WTC11 (cell line): Measurements from ENCODE around the gene SLC7A8. TPM values are rescaled to one million over a fixed set of nuclear protein-coding genes. Genes with fewer than 3 reads are reported as not detected.
A peak's percentile ranks its signal among the peaks of the same experiment; 100 is the strongest.

Source experiments
- ATAC-seq: fragments of 200-7000 bp; cut with Tn5 transposase; 2 replicates; pipeline ENCODE4 v1.10.0; 2021; ENCODE audit warnings: mild to moderate bottlenecking, moderate library complexity
- CTCF ChIA-PET: fragments of 300-600 bp; sonication (Branson Sonifier 250); formaldehyde crosslinking; loops from one replicate; lab custom pipeline; 2021; ENCODE audit warnings: antibody characterized with exemption; lab: Charles Lee
- POLR2A ChIA-PET: fragments of 350-600 bp; sonication (Branson Sonifier 250); formaldehyde crosslinking; loops from one replicate; lab custom pipeline; 2021; ENCODE audit warnings: antibody characterized with exemption; lab: Charles Lee
- DNase-seq: peaks from one replicate; pipeline ENCODE4 v3.0.0; 2021; ENCODE audit warnings: low spot score
- H3K27ac Mint-ChIP-seq: 2 replicates; pipeline ENCODE4 v1.8.0; 2021; ENCODE audit warnings: mixed read lengths
- H3K27me3 Mint-ChIP-seq: 2 replicates; pipeline ENCODE4 v1.8.0; 2021; ENCODE audit warnings: low read depth, mild to moderate bottlenecking, moderate library complexity, mixed read lengths
- H3K36me3 Mint-ChIP-seq: 2 replicates; pipeline ENCODE4 v1.8.0; 2021; ENCODE audit warnings: mixed read lengths
- H3K4me1 Mint-ChIP-seq: 2 replicates; pipeline ENCODE4 v1.8.0; 2022; ENCODE audit warnings: mixed read lengths
- H3K4me3 Mint-ChIP-seq: 2 replicates; pipeline ENCODE4 v1.8.0; 2021; ENCODE audit warnings: mild to moderate bottlenecking, moderate library complexity, mixed read lengths
- H3K9me3 Mint-ChIP-seq: 2 replicates; pipeline ENCODE4 v1.8.0; 2021; ENCODE audit warnings: mixed read lengths
- ATF2 ChIP-seq: sonication (generic); formaldehyde crosslinking; IDR thresholded peaks from 2 replicates; pipeline ENCODE4 v1.8.1; 2022; ENCODE audit warnings: low read depth, missing genetic modification reagents, borderline replicate concordance
- CBFB ChIP-seq: sonication (generic); formaldehyde crosslinking; IDR thresholded peaks from 2 replicates; pipeline ENCODE4 v1.8.1; 2022; ENCODE audit warnings: mild to moderate bottlenecking, low read depth, missing genetic modification reagents
- CREM ChIP-seq: sonication (generic); formaldehyde crosslinking; IDR thresholded peaks from 2 replicates; pipeline ENCODE4 v1.8.1; 2022; ENCODE audit warnings: mild to moderate bottlenecking, missing genetic modification reagents, moderate library complexity
- E2F1 ChIP-seq: sonication (generic); formaldehyde crosslinking; IDR thresholded peaks from 2 replicates; pipeline ENCODE4 v1.8.0; 2022; ENCODE audit warnings: mild to moderate bottlenecking, missing genetic modification reagents
- ERG ChIP-seq: fragments of 250-450 bp; sonication (Bioruptor Pico); IDR thresholded peaks from 2 replicates; pipeline ENCODE4 v1.8.0; 2021; ENCODE audit warnings: mild to moderate bottlenecking
- ESRRA ChIP-seq: sonication (generic); formaldehyde crosslinking; IDR thresholded peaks from 2 replicates; pipeline ENCODE4 v1.8.1; 2022; ENCODE audit warnings: mild to moderate bottlenecking, missing genetic modification reagents, borderline replicate concordance
- FOXK1 ChIP-seq: sonication (generic); formaldehyde crosslinking; IDR thresholded peaks from 2 replicates; pipeline ENCODE4 v1.8.0; 2022; ENCODE audit warnings: mild to moderate bottlenecking, moderate library complexity, missing genetic modification reagents
- NR1H2 ChIP-seq: sonication (generic); formaldehyde crosslinking; IDR thresholded peaks from 2 replicates; pipeline ENCODE4 v1.9.0; 2021; ENCODE audit warnings: mild to moderate bottlenecking, moderate library complexity, missing genetic modification reagents
- NR3C1 ChIP-seq: sonication (generic); formaldehyde crosslinking; conservative IDR thresholded peaks from 2 replicates; pipeline ENCODE4 v1.8.1; 2023; ENCODE audit warnings: low read depth, mild to moderate bottlenecking, missing genetic modification reagents
- PRRX2 ChIP-seq: fragments of 250-450 bp; sonication (Bioruptor Pico); IDR thresholded peaks from 2 replicates; pipeline ENCODE4 v1.8.0; 2021; ENCODE audit warnings: mild to moderate bottlenecking
- SP1 ChIP-seq: sonication (generic); formaldehyde crosslinking; conservative IDR thresholded peaks from 2 replicates; pipeline ENCODE4 v1.8.1; 2022; ENCODE audit warnings: missing genetic modification reagents
- TEAD1 ChIP-seq: sonication (generic); formaldehyde crosslinking; IDR thresholded peaks from 2 replicates; pipeline ENCODE4 v1.8.0; 2022; ENCODE audit warnings: mild to moderate bottlenecking, missing genetic modification reagents
- ZNF396 ChIP-seq: fragments of 250-450 bp; sonication (Bioruptor Pico); IDR thresholded peaks from 2 replicates; pipeline ENCODE4 v1.8.0; 2021; ENCODE audit warnings: mild to moderate bottlenecking, moderate library complexity, borderline replicate concordance
- total RNA-seq: library from RNA; stranded (reverse); gene quantifications from 3 replicates; pipeline ENCODE4 v1.2.3, GENCODE V29; 2021
- TF ChIP-seq, protein P1 (sequence below): fragments of 250-450 bp; sonication (Bioruptor Pico); conservative IDR thresholded peaks from 2 replicates; pipeline ENCODE4 v1.9.0; 2021; ENCODE audit warnings: mild to moderate bottlenecking
- TF ChIP-seq, protein P2 (sequence below): sonication (generic); formaldehyde crosslinking; IDR thresholded peaks from 2 replicates; pipeline ENCODE4 v1.8.1; 2023; ENCODE audit warnings: mild to moderate bottlenecking, missing genetic modification reagents, moderate library complexity
- TF ChIP-seq, protein P3 (sequence below): fragments of 250-450 bp; sonication (Bioruptor Pico); IDR thresholded peaks from 2 replicates; pipeline ENCODE4 v1.9.0; 2021; ENCODE audit warnings: mild to moderate bottlenecking

Gene SLC7A8
- total RNA-seq, 1 experiment from 2014 or later = 207 TPM

DNA sequence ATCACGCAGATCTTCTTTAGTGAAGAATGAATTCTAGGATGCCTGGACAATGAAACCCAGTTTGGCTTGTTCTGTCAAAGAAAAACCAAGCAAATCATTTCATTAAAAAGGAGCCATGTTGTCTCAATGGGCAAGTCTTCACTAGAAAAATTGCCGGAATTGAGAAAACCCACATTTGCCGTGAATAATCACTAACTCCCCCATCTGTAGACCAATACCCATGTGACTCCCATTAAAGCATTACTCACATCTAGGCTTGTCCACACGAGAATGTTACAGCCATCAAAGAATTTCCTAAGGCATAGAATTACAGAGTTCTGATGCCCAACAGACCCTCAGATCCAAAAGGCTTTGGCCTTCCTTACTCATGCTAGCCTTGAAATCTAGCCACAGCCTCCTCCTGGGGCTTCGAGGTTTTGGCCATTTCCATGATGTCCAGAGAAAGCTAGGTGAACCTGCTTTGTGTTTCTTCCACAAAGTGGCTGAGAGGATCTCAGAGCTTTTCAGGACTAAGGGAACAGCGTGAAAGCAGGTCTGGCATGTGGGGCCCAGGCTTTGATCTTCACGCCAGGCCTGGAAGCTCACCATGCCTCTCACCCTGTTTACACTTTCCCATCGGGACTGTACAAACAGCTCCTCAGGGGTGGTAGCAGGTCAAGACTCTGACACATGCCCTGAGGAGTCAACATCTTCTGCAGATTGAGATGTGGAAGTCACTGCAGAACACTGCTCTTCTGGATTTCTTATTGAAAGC lies 12.1 kb downstream of the SLC7A8 start:
- POLR2A ChIA-PET = no interaction called here
- CTCF ChIA-PET = interaction anchor here (0.6 to 22.4 kb wide), 4 partner anchors 50 to 177 kb away, joined by 3 to 372 read pairs (median 4); partner anchors contain the start of genes ACIN1, C14orf119 and CEBPE

GRCh38 chr14:23169622-23170021 lies 13.8 kb downstream of the SLC7A8 start:
- ChIA-PET CTCF (interaction anchor here (1.0 to 22.4 kb wide), 2 partner anchors 14 to 48 kb away, joined by 3 to 372 read pairs; partner anchors contain the start of gene CEBPE), POLR2A (no interaction called here)
- Mint-ChIP-seq H3K9me3 (no peaks in the 10 kb centered on the region), H3K4me1 (peaks cover 28% of the 10 kb centered on the region), H3K36me3 (peaks cover 46% of the 10 kb centered on the region), H3K27ac (peak overlapping the region; percentile 65; the same call in 1 of the 2 replicates), H3K4me3 (no peak overlapping the region), H3K27me3 (no peaks in the 10 kb centered on the region)
- DNase-seq (no peak), ATAC-seq (no peak)
- no peak for TF ChIP-seq ZNF396 (CRISPR knock-in tag)
- TF ChIP-seq NR1H2 (CRISPR knock-in tag) = no peak
- TF ChIP-seq TEAD1 = no peak
- TF ChIP-seq E2F1 (CRISPR knock-in tag) = no peak
- no peak for TF ChIP-seq ATF2
- no peak for TF ChIP-seq SP1 (CRISPR knock-in tag)

More for the DNA sequence above, 12.1 kb downstream of the SLC7A8 start:
- H3K27ac Mint-ChIP-seq = peak overlapping the region; percentile 71; the same call in 1 of the 2 replicates
- no peak for DNase-seq
- no peaks in the 10 kb centered on the region for H3K9me3 Mint-ChIP-seq
- peaks cover 32% of the 10 kb centered on the region for H3K36me3 Mint-ChIP-seq
- no peaks in the 10 kb centered on the region for H3K27me3 Mint-ChIP-seq
- H3K4me3 Mint-ChIP-seq = no peak overlapping the region
- no peak for ATAC-seq
- TF ChIP-seq, protein P1, sequence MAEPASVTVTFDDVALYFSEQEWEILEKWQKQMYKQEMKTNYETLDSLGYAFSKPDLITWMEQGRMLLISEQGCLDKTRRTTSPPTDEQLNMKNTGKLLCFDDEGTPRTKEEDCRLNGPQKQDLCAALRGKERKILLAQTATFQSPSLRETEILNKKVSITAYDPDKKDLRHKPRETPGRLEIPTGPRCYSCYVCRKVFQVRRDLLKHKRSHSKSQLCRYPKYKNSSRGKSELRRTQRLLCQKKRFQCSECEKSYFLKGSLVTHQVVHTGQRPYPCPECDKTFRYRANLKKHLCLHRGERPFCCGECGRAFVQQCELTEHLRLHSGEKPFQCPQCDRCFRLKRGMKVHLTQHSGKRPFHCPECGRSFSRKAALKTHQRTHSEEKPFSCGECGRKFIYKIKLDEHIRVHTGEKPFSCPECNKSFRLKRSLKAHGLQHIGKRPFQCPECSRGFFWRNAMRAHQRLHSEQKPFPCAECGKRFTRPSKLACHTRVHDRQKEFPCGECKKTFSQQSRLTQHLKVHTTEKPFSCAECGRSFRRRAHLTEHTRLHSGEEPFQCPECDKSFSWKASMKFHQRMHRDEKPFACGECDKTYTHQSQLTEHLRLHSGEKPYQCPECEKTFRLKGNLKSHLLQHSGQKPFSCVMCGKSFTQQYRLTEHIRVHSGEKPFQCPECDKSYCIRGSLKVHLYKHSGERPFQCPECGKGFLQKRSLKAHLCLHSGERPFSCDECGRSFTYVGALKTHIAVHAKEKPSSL = no peak
- TF ChIP-seq FOXK1 (CRISPR knock-in tag) (no peak), ERG (no peak), NR3C1 (no peak), PRRX2 (CRISPR knock-in tag) (no peak), CBFB (no peak), CREM (CRISPR knock-in tag) (no peak), ESRRA (no peak)
- TF ChIP-seq, protein P2, sequence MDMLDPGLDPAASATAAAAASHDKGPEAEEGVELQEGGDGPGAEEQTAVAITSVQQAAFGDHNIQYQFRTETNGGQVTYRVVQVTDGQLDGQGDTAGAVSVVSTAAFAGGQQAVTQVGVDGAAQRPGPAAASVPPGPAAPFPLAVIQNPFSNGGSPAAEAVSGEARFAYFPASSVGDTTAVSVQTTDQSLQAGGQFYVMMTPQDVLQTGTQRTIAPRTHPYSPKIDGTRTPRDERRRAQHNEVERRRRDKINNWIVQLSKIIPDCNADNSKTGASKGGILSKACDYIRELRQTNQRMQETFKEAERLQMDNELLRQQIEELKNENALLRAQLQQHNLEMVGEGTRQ = no peak
- TF ChIP-seq, protein P3, sequence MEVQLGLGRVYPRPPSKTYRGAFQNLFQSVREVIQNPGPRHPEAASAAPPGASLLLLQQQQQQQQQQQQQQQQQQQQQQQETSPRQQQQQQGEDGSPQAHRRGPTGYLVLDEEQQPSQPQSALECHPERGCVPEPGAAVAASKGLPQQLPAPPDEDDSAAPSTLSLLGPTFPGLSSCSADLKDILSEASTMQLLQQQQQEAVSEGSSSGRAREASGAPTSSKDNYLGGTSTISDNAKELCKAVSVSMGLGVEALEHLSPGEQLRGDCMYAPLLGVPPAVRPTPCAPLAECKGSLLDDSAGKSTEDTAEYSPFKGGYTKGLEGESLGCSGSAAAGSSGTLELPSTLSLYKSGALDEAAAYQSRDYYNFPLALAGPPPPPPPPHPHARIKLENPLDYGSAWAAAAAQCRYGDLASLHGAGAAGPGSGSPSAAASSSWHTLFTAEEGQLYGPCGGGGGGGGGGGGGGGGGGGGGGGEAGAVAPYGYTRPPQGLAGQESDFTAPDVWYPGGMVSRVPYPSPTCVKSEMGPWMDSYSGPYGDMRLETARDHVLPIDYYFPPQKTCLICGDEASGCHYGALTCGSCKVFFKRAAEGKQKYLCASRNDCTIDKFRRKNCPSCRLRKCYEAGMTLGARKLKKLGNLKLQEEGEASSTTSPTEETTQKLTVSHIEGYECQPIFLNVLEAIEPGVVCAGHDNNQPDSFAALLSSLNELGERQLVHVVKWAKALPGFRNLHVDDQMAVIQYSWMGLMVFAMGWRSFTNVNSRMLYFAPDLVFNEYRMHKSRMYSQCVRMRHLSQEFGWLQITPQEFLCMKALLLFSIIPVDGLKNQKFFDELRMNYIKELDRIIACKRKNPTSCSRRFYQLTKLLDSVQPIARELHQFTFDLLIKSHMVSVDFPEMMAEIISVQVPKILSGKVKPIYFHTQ (CRISPR knock-in tag) = no peak
- peaks cover 45% of the 10 kb centered on the region for H3K4me1 Mint-ChIP-seq
